Endothelial cell of umbilical vein (primary cell): ENCODE data around the gene SERPINB2. TPM values are rescaled to one million over a fixed set of nuclear protein-coding genes. Genes with fewer than 3 reads are reported as not detected.

Source experiments
- BruUV-seq: library from RNA; stranded (reverse); fragments of 400-500 nt; replicated peaks from 2 replicates; lab custom pipeline; 2021; lab: Mats Ljungman, UMichigan
- CTCF ChIA-PET: fragments of 300-600, 350-600 bp; sonication (Branson Sonifier 250); formaldehyde crosslinking; loops from one replicate; lab custom pipeline; 2021; ENCODE audit warnings: antibody characterized with exemption, inconsistent platforms; lab: Charles Lee
- POLR2A ChIA-PET: fragments of 300-600, 350-600 bp; sonication (Branson Sonifier 250); formaldehyde crosslinking; loops from one replicate; lab custom pipeline; 2021; ENCODE audit warnings: antibody characterized with exemption, inconsistent platforms; lab: Charles Lee
- DNase-seq: peaks from one replicate; pipeline ENCODE4 v3.0.0-alpha.2; 2011; ENCODE audit warnings: low read depth, low spot score
- FAIRE-seq: peaks from 2 replicates; lab custom pipeline; 2011; peaks lifted over from hg19 to GRCh38; lab: Jason Lieb, UNC
- H2AFZ ChIP-seq: 2 replicates; pipeline ENCODE4 v1.6.0; 2012; ENCODE audit warnings: low read depth, low read length, control low read depth, inconsistent platforms
- H3K27ac ChIP-seq: 2 replicates; pipeline ENCODE4 v1.5.1; 2011; ENCODE audit warnings: low read depth, mild to moderate bottlenecking, control low read depth, low read length, moderate library complexity; ENCODE audit not compliant: insufficient read depth
- H3K27me3 ChIP-seq, 2 experiments: 2 replicates each; pipeline versions ENCODE4 v1.6.0 to v1.6.1; 2011; ENCODE audit warnings: low read length in 2 of 2, mixed read lengths in 1 of 2; ENCODE audit not compliant: control insufficient read depth in 2 of 2, insufficient read depth in 2 of 2
- H3K36me3 ChIP-seq, 2 experiments: 2 replicates in 1 of 2; 3 replicates in 1 of 2; pipeline ENCODE4 v1.5.1; 2011; ENCODE audit warnings: low read length in 2 of 2, mild to moderate bottlenecking in 1 of 2, moderate library complexity in 1 of 2; ENCODE audit not compliant: control insufficient read depth in 2 of 2, insufficient read depth in 2 of 2; ENCODE audit errors: extremely low read depth in 1 of 2
- H3K4me1 ChIP-seq: 3 replicates; pipeline ENCODE4 v1.5.1; 2011; ENCODE audit warnings: mild to moderate bottlenecking, low read length; ENCODE audit not compliant: control insufficient read depth, insufficient read depth; ENCODE audit errors: extremely low read depth
- H3K4me2 ChIP-seq: 2 replicates; pipeline ENCODE4 v1.6.1; 2011; ENCODE audit warnings: low read length, control low read depth, mixed read lengths; ENCODE audit not compliant: insufficient read depth
- H3K4me3 ChIP-seq, 3 experiments: fragments of 200-600 bp in 1 of 3; sonication (generic), shearing (Covaris generic) in 1 of 3; replicated peaks in 1 of 3; 2 replicates each; pipeline ENCODE4 v1.5.1; 2011 to 2016; ENCODE audit warnings: control low read depth in 3 of 3, low read length in 3 of 3, mild to moderate bottlenecking in 2 of 3, inconsistent platforms in 1 of 3, low read depth in 1 of 3, moderate library complexity in 1 of 3; ENCODE audit not compliant: insufficient read depth in 1 of 3
- H3K79me2 ChIP-seq: 2 replicates; pipeline ENCODE4 v1.6.0; 2012; ENCODE audit warnings: low read length, inconsistent platforms; ENCODE audit not compliant: control insufficient read depth, insufficient read depth
- H3K9ac ChIP-seq: replicated peaks from 2 replicates; pipeline ENCODE3; 2011; ENCODE audit warnings: low read length, control low read depth; ENCODE audit not compliant: insufficient read depth; ENCODE audit errors: extremely low read depth
- H3K9me1 ChIP-seq: replicated peaks from 3 replicates; pipeline ENCODE4 v1.6.0; 2011; ENCODE audit warnings: mild to moderate bottlenecking, low read length; ENCODE audit not compliant: control insufficient read depth, insufficient read depth; ENCODE audit errors: extremely low read depth
- H3K9me3 ChIP-seq: replicated peaks from 2 replicates; pipeline ENCODE4 v1.5.1; 2012; ENCODE audit warnings: low read length, inconsistent platforms; ENCODE audit not compliant: control insufficient read depth, insufficient read depth
- H4K20me1 ChIP-seq: replicated peaks from 2 replicates; pipeline ENCODE3; 2011; ENCODE audit warnings: mild to moderate bottlenecking, low read length; ENCODE audit not compliant: control insufficient read depth, insufficient read depth; ENCODE audit errors: extremely low read depth
- CTCF ChIP-seq, 2 donors: IDR thresholded peaks; 1 replicate in 1 of 2; 2 replicates in 1 of 2; pipeline ENCODE4 v1.5.1; 2011; ENCODE audit warnings: low read length in 2 of 2, mild to moderate bottlenecking in 2 of 2, moderate library complexity in 2 of 2, control low read depth in 1 of 2, inconsistent platforms in 1 of 2, low read depth in 1 of 2; ENCODE audit not compliant: insufficient read depth in 1 of 2; ENCODE audit errors: extremely low read depth in 1 of 2
- EZH2 ChIP-seq: IDR thresholded peaks from 2 replicates; pipeline ENCODE4 v1.6.1; 2012; ENCODE audit warnings: borderline replicate concordance, low read depth, mild to moderate bottlenecking, moderate library complexity, low read length, inconsistent platforms; ENCODE audit not compliant: severe bottlenecking
- FOS ChIP-seq: IDR thresholded peaks from 2 replicates; pipeline ENCODE4 v1.6.1; 2011; ENCODE audit warnings: mild to moderate bottlenecking, low read length, moderate library complexity, borderline replicate concordance; ENCODE audit not compliant: insufficient read depth
- GATA2 ChIP-seq: IDR thresholded peaks from 2 replicates; pipeline ENCODE4 v1.7.0; 2011; ENCODE audit warnings: low read depth, mild to moderate bottlenecking, moderate library complexity, mixed read lengths, low read length; ENCODE audit not compliant: insufficient read length, insufficient read depth
- MYC ChIP-seq: IDR thresholded peaks from one replicate; pipeline ENCODE4 v1.6.1; 2011; ENCODE audit warnings: mild to moderate bottlenecking, low read depth, low read length
- POLR2A ChIP-seq: IDR thresholded peaks from 2 replicates; pipeline ENCODE4 v1.6.1; 2012; ENCODE audit warnings: low read depth, mild to moderate bottlenecking, control low read depth, low read length
- POLR2AphosphoS5 ChIP-seq: IDR thresholded peaks from 2 replicates; pipeline ENCODE4 v1.6.1; 2012; ENCODE audit warnings: low read depth, mild to moderate bottlenecking, control low read depth, low read length, moderate library complexity; ENCODE audit not compliant: insufficient read depth
- dilution Hi-C: fragments of 300-500 bp; cut with MboI; formaldehyde crosslinking; loops from one replicate; pipeline ENCODE4 v1.15.0; 2019; ENCODE audit warnings: low sequenced_read_pairs; ENCODE audit not compliant: extremely low pct_ligation_motif_present
- intact Hi-C: fragments of 100-400 bp; cut with micrococcal nuclease; formaldehyde crosslinking; loops from one replicate; pipeline ENCODE4 v1.10.0; 2022
- polyA plus RNA-seq, 4 experiments: library from polyadenylated mRNA; depleted of rRNA in 3 of 4; stranded (reverse) in 3 of 4; unstranded in 1 of 4; fragments of >200 nt; gene quantifications; 2 replicates each; pipeline versions ENCODE4 v1.2.1 to v1.2.3, GENCODE V29; 2011 to 2012; ENCODE audit warnings: missing spikeins in 1 of 4
- total RNA-seq: library from RNA; stranded (reverse); gene quantifications from 2 replicates; pipeline ENCODE4 v1.2.3, GENCODE V29; 2021

SERPINB2 gene
- total and polyA plus RNA-seq, 2 donors (not counting 3 experiments of a cell fraction or from before 2014, with no cell fraction given), result 0.24 to 2.5 TPM

GRCh38 chr18:63850636-63851035 lies 36.9 kb upstream of the SERPINB2 start:
- dilution Hi-C loops, result no loop called here
- Histone ChIP-seq H3K4me3 (no peak overlapping the region), H3K4me2 (no peak overlapping the region), H3K36me3 (no peaks in the 10 kb centered on the region), H3K4me1 (no peaks in the 10 kb centered on the region), H3K9ac (no peak overlapping the region), H3K27me3 (no peaks in the 10 kb centered on the region), H4K20me1 (no peaks in the 10 kb centered on the region), H3K9me1 (no peaks in the 10 kb centered on the region), H2AFZ (no peak overlapping the region), H3K9me3 (no peaks in the 10 kb centered on the region), H3K27ac (no peak overlapping the region), H3K79me2 (no peaks in the 10 kb centered on the region)
- POLR2A ChIA-PET, result no interaction called here
- FAIRE-seq (no peak), DNase-seq (no peak)
- TF ChIP-seq GATA2, result no peak
- no peak for TF ChIP-seq MYC
- no peak for TF ChIP-seq POLR2A
- no peak for TF ChIP-seq FOS
- CTCF ChIA-PET, result no interaction called here
- no TSS peak for BruUV-seq
- intact Hi-C loops, result no loop called here

GRCh38 chr18:63858456-63858855 lies 29.0 kb upstream of the SERPINB2 start:
- dilution Hi-C loops (no loop called here), intact Hi-C loops (no loop called here)
- no peak overlapping the region for H3K4me3 ChIP-seq
- H3K4me2 ChIP-seq, result no peak overlapping the region
- H3K9me3 ChIP-seq, result no peaks in the 10 kb centered on the region
- no peak for FAIRE-seq
- no peaks in the 10 kb centered on the region for H3K79me2 ChIP-seq
- POLR2A ChIA-PET, result interaction anchor here (0.6 kb wide), 1 partner anchor 354 kb away, joined by 5 read pairs; no protein-coding TSS in a partner anchor
- H3K9me1 ChIP-seq, result no peaks in the 10 kb centered on the region
- no peaks in the 10 kb centered on the region for H3K4me1 ChIP-seq
- H2AFZ ChIP-seq, result no peak overlapping the region
- BruUV-seq, result no TSS peak
- no peak for DNase-seq
- H3K36me3 ChIP-seq, result no peaks in the 10 kb centered on the region
- peaks cover 0 to 2% of the 10 kb centered on the region in 2 experiments for H3K27me3 ChIP-seq
- H3K9ac ChIP-seq, result no peak overlapping the region
- CTCF ChIA-PET, result interaction anchor here (1.2 to 3.4 kb wide), 6 partner anchors 12 to 344 kb away, joined by 3 to 12 read pairs (median 3); no protein-coding TSS in a partner anchor
- H4K20me1 ChIP-seq, result no peaks in the 10 kb centered on the region
- H3K27ac ChIP-seq, result no peak overlapping the region
- no peak for TF ChIP-seq POLR2AphosphoS5
- no peak for TF ChIP-seq EZH2
- TF ChIP-seq POLR2A, result no peak
- TF ChIP-seq CTCF (IDR thresholded peaks at IDR 0.05; ENCODE audit: extremely low read depth in 1 of 2, insufficient read depth in 1 of 2, low read depth in 1 of 2, low read length in 2 of 2), result no peak
- TF ChIP-seq FOS, result no peak
- no peak for TF ChIP-seq GATA2
